Parathyroid adenoma (tissue), 2 donors: ENCODE measurements around the gene FRS3.

ENCODE experiments used
- H2AFZ ChIP-seq: fragments of 300-600 bp; sonication (generic); one replicate; pipeline ENCODE4 v1.7.0; 2017; ENCODE audit warnings: antibody characterized with exemption, mild to moderate bottlenecking
- H3K27ac ChIP-seq: fragments of 300-600 bp; sonication (generic); one replicate; pipeline ENCODE4 v1.7.0; 2017
- H3K27me3 ChIP-seq: fragments of 300-600 bp; sonication (generic); one replicate; pipeline ENCODE4 v1.7.0; 2017; ENCODE audit warnings: low read length; ENCODE audit not compliant: control insufficient read depth, insufficient read depth
- H3K36me3 ChIP-seq: fragments of 300-600 bp; sonication (generic); one replicate; pipeline ENCODE4 v1.7.0; 2017; ENCODE audit warnings: low read length; ENCODE audit not compliant: control insufficient read depth, insufficient read depth
- H3K4me1 ChIP-seq: fragments of 300-600 bp; sonication (generic); one replicate; pipeline ENCODE4 v1.7.0; 2017; ENCODE audit warnings: control low read depth
- H3K4me2 ChIP-seq: fragments of 300-600 bp; sonication (generic); one replicate; pipeline ENCODE4 v1.7.0; 2017; ENCODE audit warnings: low read length
- H3K4me3 ChIP-seq: fragments of 300-600 bp; sonication (generic); one replicate; pipeline ENCODE4 v1.7.0; 2017; ENCODE audit warnings: low read depth, low read length
- H3K79me2 ChIP-seq: fragments of 300-600 bp; sonication (generic); one replicate; pipeline ENCODE4 v1.7.0; 2017; ENCODE audit warnings: control low read depth
- H3K9ac ChIP-seq: fragments of 300-600 bp; sonication (generic); one replicate; pipeline ENCODE4 v1.7.0; 2017; ENCODE audit warnings: mild to moderate bottlenecking
- H3K9me3 ChIP-seq: fragments of 300-600 bp; sonication (generic); one replicate; pipeline ENCODE4 v1.7.0; 2017; ENCODE audit warnings: low read length; ENCODE audit not compliant: control insufficient read depth
- CTCF ChIP-seq: fragments of 300-600 bp; sonication (generic); IDR thresholded peaks from one replicate; pipeline ENCODE4 v1.7.0; 2017; ENCODE audit warnings: antibody characterized with exemption, mild to moderate bottlenecking
- donor health status: primary hyperparathyroidism.

The FRS3 gene

GRCh38 chr6:41822021-41822420, 42.3 kb upstream of the FRS3 start:
- no peaks in the 10 kb centered on the region for H3K79me2 ChIP-seq
- H3K4me1 ChIP-seq = no peaks in the 10 kb centered on the region
- H3K9me3 ChIP-seq = no peaks in the 10 kb centered on the region
- TF ChIP-seq CTCF = no peak
- no peaks in the 10 kb centered on the region for H3K36me3 ChIP-seq
- no peak overlapping the region for H3K4me3 ChIP-seq
- H3K27me3 ChIP-seq = no peaks in the 10 kb centered on the region
- no peak overlapping the region for H3K4me2 ChIP-seq
- no peak overlapping the region for H3K27ac ChIP-seq
- no peak overlapping the region for H2AFZ ChIP-seq
- no peak overlapping the region for H3K9ac ChIP-seq

- no peaks in the 10 kb centered on the region for H3K79me2 ChIP-seq
- H3K9me3 ChIP-seq = no peaks in the 10 kb centered on the region
- H3K4me2 ChIP-seq = no peak overlapping the region
- H3K36me3 ChIP-seq = no peaks in the 10 kb centered on the region
- no peaks in the 10 kb centered on the region for H3K27me3 ChIP-seq
- no peak overlapping the region for H3K27ac ChIP-seq
- H2AFZ ChIP-seq = no peak overlapping the region
- H3K4me3 ChIP-seq = no peak overlapping the region
- no peak overlapping the region for H3K9ac ChIP-seq
- no peaks in the 10 kb centered on the region for H3K4me1 ChIP-seq
- TF ChIP-seq CTCF = no peak
Measured at GRCh38 chr6:41821266-41821665, 41.6 kb upstream of the FRS3 start.

GRCh38 chr6:41818271-41819054, 38.8 kb upstream of the FRS3 start:
- no peak for TF ChIP-seq CTCF
- Histone ChIP-seq H3K9ac (no peak overlapping the region), H3K27ac (no peak overlapping the region), H3K9me3 (no peaks in the 10 kb centered on the region), H3K79me2 (no peaks in the 10 kb centered on the region), H3K4me3 (no peak overlapping the region), H3K36me3 (no peaks in the 10 kb centered on the region), H3K4me1 (peaks cover 2% of the 10 kb centered on the region), H3K27me3 (no peaks in the 10 kb centered on the region), H2AFZ (no peak overlapping the region), H3K4me2 (no peak overlapping the region)

GRCh38 chr6:41815587-41815986, 35.9 kb upstream of the FRS3 start:
- Histone ChIP-seq H3K9ac (no peak overlapping the region), H3K27ac (no peak overlapping the region), H3K36me3 (no peaks in the 10 kb centered on the region), H2AFZ (no peak overlapping the region), H3K9me3 (no peaks in the 10 kb centered on the region), H3K4me2 (no peak overlapping the region), H3K4me1 (peaks cover 8% of the 10 kb centered on the region), H3K79me2 (no peaks in the 10 kb centered on the region), H3K4me3 (no peak overlapping the region), H3K27me3 (no peaks in the 10 kb centered on the region)
- TF ChIP-seq CTCF = no peak

GRCh38 chr6:41814629-41815028, 34.9 kb upstream of the FRS3 start:
- H3K4me1 ChIP-seq = peaks cover 8% of the 10 kb centered on the region
- no peak overlapping the region for H2AFZ ChIP-seq
- H3K9ac ChIP-seq = no peak overlapping the region
- no peak for TF ChIP-seq CTCF
- H3K27ac ChIP-seq = no peak overlapping the region
- no peak overlapping the region for H3K4me2 ChIP-seq
- H3K9me3 ChIP-seq = no peaks in the 10 kb centered on the region
- no peaks in the 10 kb centered on the region for H3K27me3 ChIP-seq
- no peaks in the 10 kb centered on the region for H3K36me3 ChIP-seq
- H3K4me3 ChIP-seq = no peak overlapping the region
- H3K79me2 ChIP-seq = no peaks in the 10 kb centered on the region
